BJ (cell line): ENCODE measurements around the gene MAP2K5. TPM values are rescaled to one million over a fixed set of nuclear protein-coding genes. Genes with fewer than 3 reads are reported as not detected.

Experiments
- CTCF ChIA-PET: fragments of 350-600 bp; formaldehyde crosslinking; extraction: SDS; loops from one replicate; lab custom pipeline; 2021; ENCODE audit warnings: antibody characterized with exemption, inconsistent platforms; lab: Yijun Ruan, JAX
- POLR2A ChIA-PET: fragments of 300-600 bp; sonication (Branson Sonifier 250); formaldehyde crosslinking; extraction: SDS; loops from one replicate; lab custom pipeline; 2021; ENCODE audit warnings: antibody characterized with exemption; lab: Charles Lee
- DNase-seq: peaks from one replicate; pipeline ENCODE4 v3.0.0-alpha.2; 2011; ENCODE audit warnings: low read depth
- H3K27me3 ChIP-seq: 2 replicates; pipeline ENCODE4 v1.6.0; 2011; ENCODE audit warnings: low read length; ENCODE audit not compliant: control insufficient read depth, insufficient read depth
- H3K36me3 ChIP-seq: 2 replicates; pipeline ENCODE4 v1.5.1; 2011; ENCODE audit warnings: low read length; ENCODE audit not compliant: control insufficient read depth, insufficient read depth
- H3K4me3 ChIP-seq: 2 replicates; pipeline ENCODE4 v1.5.1; 2011; ENCODE audit warnings: low read depth, mild to moderate bottlenecking, control low read depth, low read length
- polyA plus RNA-seq: library from polyadenylated mRNA; depleted of rRNA; stranded (reverse); fragments of >200 nt; gene quantifications from 2 replicates; pipeline ENCODE4 v1.2.3, GENCODE V29; 2011
- TF ChIP-seq, protein P1 (sequence below): IDR thresholded peaks from 2 replicates; pipeline ENCODE4 v1.5.1; 2011; ENCODE audit warnings: low read depth, mild to moderate bottlenecking, control low read depth, inconsistent platforms, low read length, moderate library complexity; ENCODE audit not compliant: insufficient read depth

MAP2K5 gene
- polyA plus RNA-seq, 1 experiment = 5.6 TPM

DNA sequence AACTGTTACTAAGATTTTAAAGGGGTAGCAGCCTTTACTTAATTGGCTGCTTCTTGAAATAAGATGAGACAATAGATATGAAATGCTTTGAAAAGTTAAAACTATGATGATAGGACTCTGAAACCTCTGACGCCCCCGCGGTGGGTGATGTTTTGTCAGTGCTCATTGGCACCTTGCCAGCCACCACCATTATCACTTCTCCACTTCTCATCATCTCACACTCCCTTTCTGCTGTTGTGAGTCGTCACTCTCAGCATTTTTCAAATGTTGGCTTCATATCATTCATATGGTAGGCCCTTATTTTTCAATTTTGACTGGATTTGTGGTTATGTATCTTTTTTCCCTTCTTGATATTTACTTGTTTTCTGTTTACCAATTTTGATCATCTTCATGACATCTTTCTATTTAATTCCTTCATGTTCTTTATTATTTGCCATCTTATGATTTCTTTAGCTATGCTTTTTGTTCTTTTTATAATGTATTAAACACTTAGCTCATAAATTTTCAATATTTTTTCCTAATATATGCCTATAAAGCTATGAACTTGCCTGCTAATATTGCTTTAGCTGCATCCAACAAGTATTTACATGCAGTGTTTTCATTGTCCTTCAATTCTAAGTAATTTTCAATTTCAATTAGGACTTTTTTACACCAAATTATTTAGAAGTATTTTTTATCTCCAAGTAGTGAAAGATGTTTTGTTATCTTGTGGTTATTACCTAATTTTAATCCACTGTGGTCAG lies 252.5 kb downstream of the MAP2K5 start:
- ChIA-PET POLR2A (no interaction called here), CTCF (no interaction called here)
- H3K27me3 ChIP-seq = no peaks in the 10 kb centered on the region
- H3K36me3 ChIP-seq = no peaks in the 10 kb centered on the region
- TF ChIP-seq, protein P1, sequence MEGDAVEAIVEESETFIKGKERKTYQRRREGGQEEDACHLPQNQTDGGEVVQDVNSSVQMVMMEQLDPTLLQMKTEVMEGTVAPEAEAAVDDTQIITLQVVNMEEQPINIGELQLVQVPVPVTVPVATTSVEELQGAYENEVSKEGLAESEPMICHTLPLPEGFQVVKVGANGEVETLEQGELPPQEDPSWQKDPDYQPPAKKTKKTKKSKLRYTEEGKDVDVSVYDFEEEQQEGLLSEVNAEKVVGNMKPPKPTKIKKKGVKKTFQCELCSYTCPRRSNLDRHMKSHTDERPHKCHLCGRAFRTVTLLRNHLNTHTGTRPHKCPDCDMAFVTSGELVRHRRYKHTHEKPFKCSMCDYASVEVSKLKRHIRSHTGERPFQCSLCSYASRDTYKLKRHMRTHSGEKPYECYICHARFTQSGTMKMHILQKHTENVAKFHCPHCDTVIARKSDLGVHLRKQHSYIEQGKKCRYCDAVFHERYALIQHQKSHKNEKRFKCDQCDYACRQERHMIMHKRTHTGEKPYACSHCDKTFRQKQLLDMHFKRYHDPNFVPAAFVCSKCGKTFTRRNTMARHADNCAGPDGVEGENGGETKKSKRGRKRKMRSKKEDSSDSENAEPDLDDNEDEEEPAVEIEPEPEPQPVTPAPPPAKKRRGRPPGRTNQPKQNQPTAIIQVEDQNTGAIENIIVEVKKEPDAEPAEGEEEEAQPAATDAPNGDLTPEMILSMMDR = no peak
- no peak overlapping the region for H3K4me3 ChIP-seq
- DNase-seq = no peak

DNA sequence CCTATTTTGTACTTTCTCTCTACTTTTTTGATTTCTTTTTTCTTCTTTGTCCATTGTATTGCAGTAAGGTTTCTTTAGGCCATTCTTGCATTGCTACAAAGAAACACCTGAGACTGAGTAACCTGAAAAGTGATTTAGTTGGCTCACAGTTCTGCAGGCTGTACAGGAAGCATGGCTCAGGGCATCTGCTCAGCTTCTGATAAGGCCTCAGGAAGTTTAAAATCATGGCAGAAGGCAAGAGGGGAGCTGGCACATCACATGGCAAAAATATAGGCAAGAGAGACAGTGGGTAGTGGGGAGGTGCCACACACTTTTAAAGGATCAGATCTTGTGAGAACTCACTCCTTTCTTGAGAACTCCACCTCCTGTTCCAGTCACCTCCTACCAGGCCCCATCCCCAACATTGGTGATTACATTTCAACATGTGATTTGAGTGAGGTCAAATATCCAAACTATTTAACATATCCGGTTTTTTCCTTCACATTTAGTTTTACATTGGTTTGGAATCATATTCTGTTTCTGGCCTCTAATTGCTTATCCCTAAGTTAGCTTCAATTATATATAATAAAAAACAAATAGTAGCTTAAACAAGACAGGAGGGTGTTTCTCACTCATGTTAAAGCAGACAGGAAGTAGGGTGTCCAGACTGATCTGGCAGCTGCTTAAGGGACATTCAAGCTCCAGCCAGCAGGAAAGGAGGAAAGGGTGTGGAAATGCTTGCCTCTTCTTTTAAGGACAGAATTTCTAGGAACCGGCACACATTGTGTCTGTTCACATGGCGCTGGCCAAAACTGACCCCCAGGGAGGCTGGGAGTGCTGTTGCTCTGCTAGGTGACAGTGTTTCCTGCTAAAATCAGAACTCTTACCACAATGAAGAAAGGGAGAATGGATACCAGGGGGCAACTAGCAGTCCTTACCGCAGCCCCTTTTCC lies 254.0 kb downstream of the MAP2K5 start:
- no peaks in the 10 kb centered on the region for H3K36me3 ChIP-seq
- no peak overlapping the region for H3K4me3 ChIP-seq
- CTCF ChIA-PET = interaction anchor here (0.6 to 1.0 kb wide), 2 partner anchors 24 to 126 kb away, joined by 3 read pairs; no protein-coding TSS in a partner anchor
- no peak for DNase-seq
- POLR2A ChIA-PET = no interaction called here
- TF ChIP-seq, protein P1 = no peak
- no peaks in the 10 kb centered on the region for H3K27me3 ChIP-seq

DNA sequence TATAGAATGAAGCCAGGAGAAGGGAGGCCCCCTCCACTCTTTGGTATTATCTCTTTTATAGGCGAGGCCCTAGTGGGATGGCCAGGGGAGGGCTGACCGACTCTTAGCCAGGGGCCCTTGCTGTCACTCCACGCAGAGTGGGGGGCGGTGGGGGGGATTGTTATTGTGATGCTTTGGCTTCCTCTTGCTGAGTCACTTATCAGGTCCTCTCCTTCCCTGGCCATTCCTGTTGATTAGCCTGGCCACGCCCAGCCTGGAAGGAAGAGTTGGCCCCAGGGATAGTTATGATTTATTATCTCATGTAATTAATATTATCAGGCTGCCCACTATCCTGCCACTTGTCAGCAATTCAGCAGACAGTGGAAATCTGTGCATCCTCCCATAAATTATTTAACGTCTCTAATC lies 257.3 kb downstream of the MAP2K5 start:
- TF ChIP-seq, protein P1 = no peak
- ChIA-PET CTCF (no interaction called here), POLR2A (no interaction called here)
- H3K36me3 ChIP-seq = no peaks in the 10 kb centered on the region
- no peak for DNase-seq
- H3K4me3 ChIP-seq = no peak overlapping the region
- H3K27me3 ChIP-seq = no peaks in the 10 kb centered on the region

DNA sequence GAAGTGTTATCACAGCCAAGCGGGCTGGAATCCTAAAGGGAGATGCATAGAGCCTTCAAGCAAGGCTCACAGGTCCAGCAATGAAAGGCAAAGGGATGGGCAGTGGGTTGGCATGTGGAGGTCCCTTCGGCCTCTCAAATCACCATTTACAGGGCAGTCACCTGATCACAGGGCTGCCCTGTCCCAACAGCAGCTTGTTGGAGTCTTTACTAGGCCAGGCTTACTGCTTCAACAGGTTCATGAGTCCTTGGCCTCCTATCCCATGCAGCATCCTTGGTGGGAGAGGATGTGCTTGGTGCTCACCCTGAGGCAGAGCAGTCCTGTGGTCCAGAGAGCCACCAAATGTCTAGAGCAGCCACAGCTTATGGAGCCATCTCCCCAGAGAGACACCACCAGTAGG lies 258.6 kb downstream of the MAP2K5 start:
- POLR2A ChIA-PET = no interaction called here
- no peak overlapping the region for H3K4me3 ChIP-seq
- no peaks in the 10 kb centered on the region for H3K27me3 ChIP-seq
- H3K36me3 ChIP-seq = no peaks in the 10 kb centered on the region
- DNase-seq = no peak
- TF ChIP-seq, protein P1 = no peak
- CTCF ChIA-PET = no interaction called here
